Memory B cell (primary cell): ENCODE measurements around the gene ATRN.
"Not testable (repeated sequence)": the region's sequence is repeated elsewhere in the genome, so short reads cannot be mapped to it uniquely, and the experiment has no call there.

Experiments
- ATAC-seq: fragments of 150-1000 bp; cut with Tn5 transposase; 2 replicates; pipeline ENCODE4 v1.10.0; 2021; ENCODE audit warnings: low read depth, mild to moderate bottlenecking, moderate library complexity
- DNase-seq, 2 donors: peaks; one replicate each; pipeline ENCODE4 v3.0.0; 2022; ENCODE audit warnings: low spot score in 2 of 2
- H3K27ac Mint-ChIP-seq: one replicate; pipeline ENCODE4 v1.8.0; 2022; ENCODE audit warnings: mild to moderate bottlenecking, moderate library complexity, mixed read lengths
- H3K27me3 Mint-ChIP-seq: one replicate; pipeline ENCODE4 v1.8.0; 2022; ENCODE audit warnings: mixed read lengths
- H3K36me3 Mint-ChIP-seq: one replicate; pipeline ENCODE4 v1.8.0; 2022; ENCODE audit warnings: mild to moderate bottlenecking, mixed read lengths
- H3K4me1 Mint-ChIP-seq: one replicate; pipeline ENCODE4 v1.8.0; 2022; ENCODE audit warnings: mixed read lengths
- H3K4me3 Mint-ChIP-seq: one replicate; pipeline ENCODE4 v1.8.0; 2022; ENCODE audit warnings: mild to moderate bottlenecking, moderate library complexity, mixed read lengths
- H3K9me3 Mint-ChIP-seq: one replicate; pipeline ENCODE4 v1.8.0; 2022; ENCODE audit warnings: mixed read lengths

The ATRN gene

GRCh38 chr20:3586093-3586492, 115.3 kb downstream of the ATRN start:
- no peaks in the 10 kb centered on the region for H3K4me1 Mint-ChIP-seq
- no peak overlapping the region for H3K4me3 Mint-ChIP-seq
- H3K27me3 Mint-ChIP-seq: no peaks in the 10 kb centered on the region
- DNase-seq: no peak
- H3K36me3 Mint-ChIP-seq: peaks cover 59% of the 10 kb centered on the region
- H3K27ac Mint-ChIP-seq: no peak overlapping the region
- ATAC-seq: no peak
- H3K9me3 Mint-ChIP-seq: no peaks in the 10 kb centered on the region

- H3K4me1 Mint-ChIP-seq: no peaks in the 10 kb centered on the region
- H3K27me3 Mint-ChIP-seq: no peaks in the 10 kb centered on the region
- DNase-seq (no peak), ATAC-seq (no peak)
- no peak overlapping the region for H3K4me3 Mint-ChIP-seq
- H3K36me3 Mint-ChIP-seq: peaks cover 63% of the 10 kb centered on the region
- no peaks in the 10 kb centered on the region for H3K9me3 Mint-ChIP-seq
- no peak overlapping the region for H3K27ac Mint-ChIP-seq
Observed at GRCh38 chr20:3590164-3590563, 119.3 kb downstream of the ATRN start.

- ATAC-seq (no peak), DNase-seq (no peak)
- Mint-ChIP-seq H3K27ac (no peak overlapping the region), H3K36me3 (peaks cover 47% of the 10 kb centered on the region), H3K9me3 (no peaks in the 10 kb centered on the region), H3K4me3 (no peak overlapping the region), H3K4me1 (no peaks in the 10 kb centered on the region), H3K27me3 (no peaks in the 10 kb centered on the region)
Observed at GRCh38 chr20:3592931-3593330, 122.1 kb downstream of the ATRN start.

GRCh38 chr20:3595541-3595940, 124.7 kb downstream of the ATRN start:
- H3K9me3 Mint-ChIP-seq: no peaks in the 10 kb centered on the region
- H3K27ac Mint-ChIP-seq: no peak overlapping the region

GRCh38 chr20:3603108-3603507, 132.3 kb downstream of the ATRN start:
- H3K9me3 Mint-ChIP-seq: no peaks in the 10 kb centered on the region
- no peak for ATAC-seq
- H3K4me3 Mint-ChIP-seq: no peak overlapping the region
- H3K36me3 Mint-ChIP-seq: peaks cover 42% of the 10 kb centered on the region
- H3K27me3 Mint-ChIP-seq: no peaks in the 10 kb centered on the region
- H3K27ac Mint-ChIP-seq: no peak overlapping the region
- no peaks in the 10 kb centered on the region for H3K4me1 Mint-ChIP-seq
- no peak for DNase-seq

More at GRCh38 chr20:3595541-3595940, 124.7 kb downstream of the ATRN start:
- no peaks in the 10 kb centered on the region for H3K27me3 Mint-ChIP-seq
- ATAC-seq (no peak), DNase-seq (no peak)
- H3K4me1 Mint-ChIP-seq: no peaks in the 10 kb centered on the region
- no peak overlapping the region for H3K4me3 Mint-ChIP-seq
- peaks cover 44% of the 10 kb centered on the region for H3K36me3 Mint-ChIP-seq

GRCh38 chr20:3605386-3605886, 134.6 kb downstream of the ATRN start:
- H3K27me3 Mint-ChIP-seq, H3K4me3 Mint-ChIP-seq, H3K27ac Mint-ChIP-seq, H3K4me1 Mint-ChIP-seq, ATAC-seq, H3K9me3 Mint-ChIP-seq, DNase-seq: not testable (repeated sequence)
- peaks cover 45% of the 10 kb centered on the region for H3K36me3 Mint-ChIP-seq

- Mint-ChIP-seq H3K9me3 (no peaks in the 10 kb centered on the region), H3K4me1 (no peaks in the 10 kb centered on the region), H3K27ac (no peak overlapping the region), H3K36me3 (peaks cover 43% of the 10 kb centered on the region), H3K27me3 (no peaks in the 10 kb centered on the region), H3K4me3 (no peak overlapping the region)
- DNase-seq (no peak), ATAC-seq (no peak)
Observed at GRCh38 chr20:3606021-3606420, 135.2 kb downstream of the ATRN start.

GRCh38 chr20:3611901-3612300, 141.1 kb downstream of the ATRN start:
- peaks cover 21% of the 10 kb centered on the region for H3K36me3 Mint-ChIP-seq

GRCh38 chr20:3612795-3613572, 142.2 kb downstream of the ATRN start:
- peaks cover 21% of the 10 kb centered on the region for H3K36me3 Mint-ChIP-seq
- H3K9me3 Mint-ChIP-seq: no peaks in the 10 kb centered on the region
- DNase-seq: no peak
- peaks cover 4% of the 10 kb centered on the region for H3K4me1 Mint-ChIP-seq
- H3K27ac Mint-ChIP-seq: no peak overlapping the region
- no peak overlapping the region for H3K4me3 Mint-ChIP-seq
- ATAC-seq: no peak
- no peaks in the 10 kb centered on the region for H3K27me3 Mint-ChIP-seq

More at GRCh38 chr20:3611901-3612300, 141.1 kb downstream of the ATRN start:
- Mint-ChIP-seq H3K9me3 (no peaks in the 10 kb centered on the region), H3K4me1 (peaks cover 4% of the 10 kb centered on the region), H3K4me3 (no peak overlapping the region), H3K27ac (no peak overlapping the region), H3K27me3 (no peaks in the 10 kb centered on the region)
- ATAC-seq (no peak), DNase-seq (no peak)

- peaks cover 20% of the 10 kb centered on the region for H3K36me3 Mint-ChIP-seq
- H3K4me3 Mint-ChIP-seq: no peak overlapping the region
- H3K27ac Mint-ChIP-seq: no peak overlapping the region
- no peaks in the 10 kb centered on the region for H3K9me3 Mint-ChIP-seq
- H3K4me1 Mint-ChIP-seq: peaks cover 4% of the 10 kb centered on the region
- ATAC-seq (no peak), DNase-seq (no peak)
- H3K27me3 Mint-ChIP-seq: no peaks in the 10 kb centered on the region
Observed at GRCh38 chr20:3613821-3614440, 143.1 kb downstream of the ATRN start.

GRCh38 chr20:3614466-3614865, 143.6 kb downstream of the ATRN start:
- ATAC-seq (no peak), DNase-seq (no peak)
- H3K27me3 Mint-ChIP-seq: no peaks in the 10 kb centered on the region
- H3K9me3 Mint-ChIP-seq: no peaks in the 10 kb centered on the region
- H3K27ac Mint-ChIP-seq: peak overlapping the region; percentile 62
- H3K4me3 Mint-ChIP-seq: no peak overlapping the region
- H3K4me1 Mint-ChIP-seq: peaks cover 4% of the 10 kb centered on the region
- peaks cover 15% of the 10 kb centered on the region for H3K36me3 Mint-ChIP-seq

GRCh38 chr20:3615171-3615840, 144.5 kb downstream of the ATRN start:
- H3K27me3 Mint-ChIP-seq, ATAC-seq, DNase-seq, H3K27ac Mint-ChIP-seq, H3K4me1 Mint-ChIP-seq, H3K9me3 Mint-ChIP-seq, H3K4me3 Mint-ChIP-seq: not testable (repeated sequence)
- peaks cover 15% of the 10 kb centered on the region for H3K36me3 Mint-ChIP-seq

GRCh38 chr20:3616250-3616649, 145.4 kb downstream of the ATRN start:
- no peak overlapping the region for H3K27ac Mint-ChIP-seq
- H3K4me3 Mint-ChIP-seq: no peak overlapping the region
- H3K36me3 Mint-ChIP-seq: peaks cover 15% of the 10 kb centered on the region
- no peak for ATAC-seq
- H3K27me3 Mint-ChIP-seq: no peaks in the 10 kb centered on the region
- DNase-seq: no peak
- H3K9me3 Mint-ChIP-seq: no peaks in the 10 kb centered on the region
- peaks cover 4% of the 10 kb centered on the region for H3K4me1 Mint-ChIP-seq

GRCh38 chr20:3621111-3621510, 150.3 kb downstream of the ATRN start:
- ATAC-seq (no peak), DNase-seq (no peak)
- Mint-ChIP-seq H3K4me3 (no peak overlapping the region), H3K27me3 (no peaks in the 10 kb centered on the region), H3K4me1 (no peaks in the 10 kb centered on the region), H3K9me3 (no peaks in the 10 kb centered on the region), H3K36me3 (peaks cover 13% of the 10 kb centered on the region), H3K27ac (no peak overlapping the region)
